GM04503 (cell line): ENCODE data around the gene PLXNA2.

ENCODE experiments used
- DNase-seq: peaks from one replicate; pipeline ENCODE4 v3.0.0-alpha.2; 2012; ENCODE audit warnings: low read depth

Gene PLXNA2

GRCh38 chr1:207993477-207994445, 250.4 kb downstream of the PLXNA2 start:
- no peak for DNase-seq

- no peak for DNase-seq
Observed at GRCh38 chr1:207992677-207993236, 251.4 kb downstream of the PLXNA2 start.

GRCh38 chr1:207991583-207992026, 252.6 kb downstream of the PLXNA2 start:
- DNase-seq = no peak

GRCh38 chr1:207990876-207991582, 253.2 kb downstream of the PLXNA2 start:
- DNase-seq = no peak

- DNase-seq = no peak
Observed at GRCh38 chr1:207990455-207990854, 253.7 kb downstream of the PLXNA2 start.

- DNase-seq = no peak
Observed at GRCh38 chr1:207988326-207989165, 255.6 kb downstream of the PLXNA2 start.

- no peak for DNase-seq
Observed at GRCh38 chr1:207987164-207987563, 257.0 kb downstream of the PLXNA2 start.

GRCh38 chr1:207985996-207986395, 258.2 kb downstream of the PLXNA2 start:
- no peak for DNase-seq

- DNase-seq = no peak
Observed at GRCh38 chr1:207984831-207985572, 259.2 kb downstream of the PLXNA2 start.

GRCh38 chr1:207983044-207983635, 261.0 kb downstream of the PLXNA2 start:
- DNase-seq = no peak

GRCh38 chr1:207981976-207982375, 262.2 kb downstream of the PLXNA2 start:
- no peak for DNase-seq

GRCh38 chr1:207978441-207978840, 265.7 kb downstream of the PLXNA2 start:
- DNase-seq = no peak

GRCh38 chr1:207977876-207978275, 266.3 kb downstream of the PLXNA2 start:
- DNase-seq = no peak

- no peak for DNase-seq
Observed at GRCh38 chr1:207973898-207974568, 270.2 kb downstream of the PLXNA2 start.

GRCh38 chr1:207972337-207972736, 271.8 kb downstream of the PLXNA2 start:
- no peak for DNase-seq
